CD4-positive, alpha-beta memory T cell (primary cell): ENCODE measurements around the gene NDFIP1. TPM values are rescaled to one million over a fixed set of nuclear protein-coding genes. Genes with fewer than 3 reads are reported as not detected.

Source experiments
- CTCF ChIA-PET: fragments of 350-600 bp; sonication (Branson Sonifier 250); formaldehyde crosslinking; loops from one replicate; lab custom pipeline; 2021; ENCODE audit warnings: inconsistent platforms; ENCODE audit not compliant: partially characterized antibody; lab: Charles Lee
- POLR2A ChIA-PET: fragments of 350-600 bp; sonication (Branson Sonifier 250); formaldehyde crosslinking; loops from one replicate; lab custom pipeline; 2021; ENCODE audit not compliant: partially characterized antibody; lab: Charles Lee
- DNase-seq, 5 donors: peaks; one replicate each; pipeline versions ENCODE4 v3.0.0 to v3.0.0-alpha.2; 2020 to 2022; ENCODE audit warnings: mixed read lengths in 1 of 5
- H3K27ac ChIP-seq: one replicate; pipeline ENCODE4 v1.7.0; 2013; ENCODE audit warnings: low read depth, low read length
- H3K27me3 ChIP-seq: 2 replicates; pipeline ENCODE4 v1.7.0; 2013; ENCODE audit warnings: mild to moderate bottlenecking, low read length, moderate library complexity; ENCODE audit not compliant: insufficient read depth
- H3K36me3 ChIP-seq: 2 replicates; pipeline ENCODE4 v1.7.0; 2013; ENCODE audit warnings: mild to moderate bottlenecking, low read length, moderate library complexity; ENCODE audit not compliant: insufficient read depth
- H3K4me1 ChIP-seq: 2 replicates; pipeline ENCODE4 v1.7.0; 2013; ENCODE audit warnings: mild to moderate bottlenecking, low read length, moderate library complexity; ENCODE audit not compliant: insufficient read depth
- H3K4me3 ChIP-seq, 2 donors: one replicate each; pipeline ENCODE4 v1.7.0; 2013; ENCODE audit warnings: low read length in 2 of 2, mild to moderate bottlenecking in 1 of 2
- H3K9me3 ChIP-seq, 2 donors: one replicate each; pipeline ENCODE4 v1.7.0; 2013; ENCODE audit warnings: low read length in 2 of 2, control low read depth in 1 of 2; ENCODE audit not compliant: control insufficient read depth in 1 of 2
- H3K27ac Mint-ChIP-seq, 7 donors: one replicate each; pipeline ENCODE4 v1.8.0; 2020 to 2021; ENCODE audit warnings: mixed read lengths in 7 of 7, mild to moderate bottlenecking in 6 of 7, inconsistent platforms in 3 of 7, moderate library complexity in 3 of 7
- H3K27me3 Mint-ChIP-seq, 2 donors: one replicate each; pipeline ENCODE4 v1.8.0; 2020 to 2021; ENCODE audit warnings: mixed read lengths in 2 of 2
- H3K36me3 Mint-ChIP-seq, 2 donors: one replicate each; pipeline ENCODE4 v1.8.0; 2020 to 2021; ENCODE audit warnings: mixed read lengths in 2 of 2, inconsistent platforms in 1 of 2, mild to moderate bottlenecking in 1 of 2
- H3K4me1 Mint-ChIP-seq, 4 donors: one replicate each; pipeline ENCODE4 v1.8.0; 2020 to 2021; ENCODE audit warnings: mixed read lengths in 4 of 4, mild to moderate bottlenecking in 1 of 4
- H3K4me3 Mint-ChIP-seq, 8 donors: one replicate each; pipeline ENCODE4 v1.8.0; 2020 to 2021; ENCODE audit warnings: mixed read lengths in 8 of 8, mild to moderate bottlenecking in 7 of 8, moderate library complexity in 6 of 8, inconsistent platforms in 3 of 8
- H3K9me3 Mint-ChIP-seq, 8 donors: one replicate each; pipeline ENCODE4 v1.8.0; 2020 to 2021; ENCODE audit warnings: mixed read lengths in 8 of 8, mild to moderate bottlenecking in 5 of 8, inconsistent platforms in 3 of 8, moderate library complexity in 1 of 8
- intact Hi-C: fragments of 100-400 bp; cut with micrococcal nuclease; formaldehyde crosslinking; loops from one replicate; pipeline ENCODE4 v1.15.1; 2023
- polyA plus RNA-seq, 2 donors: library from polyadenylated mRNA; unstranded; fragments of 300-500 nt; fragmentation: Illumina TruSeq; gene quantifications; one replicate each; pipeline ENCODE4 v1.2.3, GENCODE V29; 2021
- total RNA-seq, 2 experiments: library from RNA; stranded (reverse); gene quantifications; one replicate each; pipeline ENCODE4 v1.2.3, GENCODE V29; 2021

Gene NDFIP1, protein sequence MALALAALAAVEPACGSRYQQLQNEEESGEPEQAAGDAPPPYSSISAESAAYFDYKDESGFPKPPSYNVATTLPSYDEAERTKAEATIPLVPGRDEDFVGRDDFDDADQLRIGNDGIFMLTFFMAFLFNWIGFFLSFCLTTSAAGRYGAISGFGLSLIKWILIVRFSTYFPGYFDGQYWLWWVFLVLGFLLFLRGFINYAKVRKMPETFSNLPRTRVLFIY
- total RNA-seq (10 to 100 TPM; 73.8 to 78.4 TPM), polyA plus RNA-seq (10 to 100 TPM; 70.0 to 98.3 TPM)

DNA sequence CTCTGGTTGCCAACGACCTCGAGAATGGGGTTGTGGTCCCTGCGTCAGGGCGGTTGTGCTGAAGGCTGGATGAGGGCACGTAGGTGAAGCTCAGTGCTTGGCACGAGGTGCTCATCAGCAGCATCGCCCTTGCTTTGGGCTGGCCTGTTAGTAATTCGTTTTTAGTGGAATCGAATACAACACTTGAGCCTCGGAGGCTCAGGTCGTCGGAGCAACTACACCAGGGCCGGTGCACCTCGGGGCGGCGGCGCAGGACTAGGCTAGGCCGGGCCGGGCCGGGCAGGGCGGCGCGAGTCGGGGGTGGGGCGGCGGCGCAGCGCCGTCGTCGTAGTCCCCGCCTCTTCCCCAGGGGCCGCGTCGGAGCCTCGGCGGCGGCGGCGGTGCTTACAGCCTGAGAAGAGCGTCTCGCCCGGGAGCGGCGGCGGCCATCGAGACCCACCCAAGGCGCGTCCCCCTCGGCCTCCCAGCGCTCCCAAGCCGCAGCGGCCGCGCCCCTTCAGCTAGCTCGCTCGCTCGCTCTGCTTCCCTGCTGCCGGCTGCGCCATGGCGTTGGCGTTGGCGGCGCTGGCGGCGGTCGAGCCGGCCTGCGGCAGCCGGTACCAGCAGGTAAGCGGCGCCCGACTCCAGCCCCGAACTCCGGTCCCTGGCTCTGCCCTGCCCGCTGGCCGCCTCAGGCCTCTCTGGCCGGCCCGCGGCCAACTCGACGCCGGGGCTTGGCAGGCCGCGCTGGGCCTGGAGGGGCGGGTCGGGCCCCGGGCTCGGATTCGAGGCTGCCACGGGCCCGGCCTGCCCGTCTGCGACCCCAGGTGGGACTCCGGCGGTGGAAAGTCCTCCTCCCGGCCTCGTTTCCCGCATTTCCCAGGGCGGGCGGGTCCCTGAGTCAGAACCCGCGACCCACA, at the start of gene NDFIP1:
TSS of gene NDFIP1 (plus strand) at position 348 of the 899 bp plus-strand sequence. CDS start at position 544, 196 bp downstream.
- Histone ChIP-seq H3K4me1 (peaks cover 71% of the 10 kb centered on the region), H3K36me3 (no peaks in the 10 kb centered on the region), H3K4me3 (peak within 1 kb of the TSS; percentile 78 to 80), H3K9me3 (no peaks in the 10 kb centered on the region), H3K27ac (peak within 1 kb of the TSS; percentile 95), H3K27me3 (no peaks in the 10 kb centered on the region)
- CTCF ChIA-PET, result interaction anchor here (0.7 to 5.9 kb wide), 21 partner anchors 10 to 472 kb away, joined by 3 to 93 read pairs (median 4); partner anchors contain the start of genes GNPDA1, HDAC3, RELL2 and RNF14
- peak within 1 kb of the TSS; percentile 95 to 99 (median 99) for H3K27ac Mint-ChIP-seq
- peak within 1 kb of the TSS; percentile 94 to 100 (median 96) for H3K4me3 Mint-ChIP-seq
- H3K9me3 Mint-ChIP-seq, result no peaks in the 10 kb centered on the region
- H3K4me1 Mint-ChIP-seq, result peaks cover 46 to 76% (median 56%) of the 10 kb centered on the region in 4 donors
- H3K36me3 Mint-ChIP-seq, result peaks cover 9 to 26% of the 10 kb centered on the region in 2 donors
- intact Hi-C loops, result loop anchor here (1.0 to 2.0 kb wide), 7 partner anchors 13 to 248 kb away; partner anchors contain the start of gene RNF14
- H3K27me3 Mint-ChIP-seq, result no peaks in the 10 kb centered on the region
- POLR2A ChIA-PET, result interaction anchor here (0.5 to 4.4 kb wide), 29 partner anchors 9 to 894 kb away, joined by 3 to 96 read pairs (median 5); partner anchors contain the start of genes GNPDA1 and RNF14
- peak; percentile 84 to 90 (median 88) for DNase-seq

DNA sequence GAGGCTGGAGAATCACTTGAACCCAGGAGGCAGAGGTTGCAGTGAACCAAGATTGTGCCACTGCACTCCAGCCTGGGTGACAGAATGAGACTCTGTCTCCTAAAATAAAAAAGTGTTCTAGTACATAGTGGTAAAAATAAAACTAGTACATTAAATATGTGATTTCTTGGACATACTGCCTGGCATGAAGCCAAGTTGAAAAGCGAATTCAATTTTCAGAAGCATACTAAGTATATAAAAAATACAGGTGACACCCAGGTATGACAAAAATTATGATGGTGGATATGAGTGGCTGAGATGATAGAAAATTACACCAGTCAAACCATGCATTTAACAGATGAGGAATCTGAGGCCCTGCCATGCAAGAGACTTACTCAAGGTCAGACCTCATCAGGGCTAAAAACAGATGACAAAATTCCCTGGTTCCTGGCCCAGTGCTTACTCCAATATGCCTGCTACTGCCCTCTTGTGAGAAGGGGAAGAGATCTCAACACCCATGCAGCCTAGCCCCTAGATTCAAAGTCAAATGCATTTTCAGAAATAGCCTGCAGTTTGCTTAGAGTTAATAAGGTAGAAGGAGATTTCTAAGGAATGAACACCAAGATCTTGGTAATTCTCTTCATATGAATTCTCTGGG, 49.2 kb upstream of the NDFIP1 start:
- Histone ChIP-seq H3K27ac (no peak overlapping the region), H3K9me3 (no peaks in the 10 kb centered on the region), H3K27me3 (no peaks in the 10 kb centered on the region), H3K4me3 (no peak overlapping the region), H3K4me1 (peaks cover 14% of the 10 kb centered on the region), H3K36me3 (no peaks in the 10 kb centered on the region)
- no peak for DNase-seq
- H3K4me3 Mint-ChIP-seq, result no peak overlapping the region
- intact Hi-C loops, result no loop called here
- H3K27ac Mint-ChIP-seq, result no peak overlapping the region
- H3K4me1 Mint-ChIP-seq, result peaks cover 8 to 14% (median 10%) of the 10 kb centered on the region in 4 donors
- no peaks in the 10 kb centered on the region for H3K9me3 Mint-ChIP-seq
- H3K27me3 Mint-ChIP-seq, result no peaks in the 10 kb centered on the region
- ChIA-PET CTCF (no interaction called here), POLR2A (no interaction called here)
- no peaks in the 10 kb centered on the region for H3K36me3 Mint-ChIP-seq

DNA sequence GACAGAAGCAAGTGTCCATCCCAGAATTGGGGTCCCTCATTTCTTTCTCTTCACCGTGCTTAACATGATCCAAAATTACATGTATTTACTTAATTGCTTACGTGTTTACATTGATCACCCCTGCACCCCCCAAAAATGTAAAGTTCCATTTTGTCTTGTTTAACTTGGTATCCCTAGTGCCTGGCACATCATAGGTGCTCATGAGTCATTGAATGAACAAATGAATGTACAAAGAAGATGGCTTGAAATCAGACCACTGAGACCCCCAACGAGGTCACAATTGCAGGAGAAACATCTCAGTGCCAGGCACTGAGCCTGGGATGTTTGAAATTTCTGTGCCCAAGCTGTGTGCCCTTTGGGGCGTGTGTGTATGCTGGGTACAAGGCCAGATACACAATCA, 45.2 kb upstream of the NDFIP1 start:
- CTCF ChIA-PET, result interaction anchor here (0.8 to 1.3 kb wide), 3 partner anchors 46 to 73 kb away, joined by 3 to 7 read pairs (median 3); partner anchors contain the start of gene GNPDA1
- Mint-ChIP-seq H3K36me3 (no peaks in the 10 kb centered on the region), H3K4me3 (peak overlapping the region in 7 of 8 donors; percentile 17 to 82 (median 55))

DNA sequence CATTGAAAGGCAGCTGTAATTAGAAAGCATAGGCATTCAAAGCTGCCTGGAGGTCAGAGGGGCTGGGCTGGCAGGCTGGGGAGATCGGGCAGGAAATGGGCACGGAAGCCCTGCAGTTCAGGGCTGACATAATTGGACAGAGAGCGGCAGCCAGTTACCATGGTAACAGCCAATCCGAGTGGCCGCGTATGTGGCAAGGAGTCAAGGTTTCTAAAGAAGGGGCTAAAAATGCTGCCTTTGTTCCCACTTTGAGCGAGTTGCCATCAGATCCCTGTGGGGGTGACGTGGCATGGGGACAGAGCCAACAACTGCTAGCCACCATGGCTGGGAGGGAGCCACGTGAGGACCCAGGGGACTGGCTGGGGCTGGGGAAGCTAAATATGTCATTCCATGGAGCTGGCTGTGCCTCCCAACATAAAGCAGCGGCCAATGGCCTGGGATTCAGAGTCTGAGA, 44.7 kb upstream of the NDFIP1 start:
- ChIA-PET POLR2A (interaction anchor here (0.6 to 1.7 kb wide), 7 partner anchors 31 to 1362 kb away, joined by 3 to 6 read pairs (median 4); no protein-coding TSS in a partner anchor), CTCF (interaction anchor here (1.0 to 1.3 kb wide), 2 partner anchors 73 to 81 kb away, joined by 4 to 7 read pairs; no protein-coding TSS in a partner anchor)
- Histone ChIP-seq H3K27me3 (no peaks in the 10 kb centered on the region), H3K36me3 (no peaks in the 10 kb centered on the region), H3K9me3 (no peaks in the 10 kb centered on the region), H3K4me1 (peaks cover 14% of the 10 kb centered on the region), H3K4me3 (no peak overlapping the region), H3K27ac (no peak overlapping the region)
- Mint-ChIP-seq H3K27ac (peak overlapping the region in 6 of 7 donors; percentile 4 to 79 (median 44)), H3K4me1 (peaks cover 8 to 14% (median 10%) of the 10 kb centered on the region in 4 donors), H3K27me3 (no peaks in the 10 kb centered on the region), H3K4me3 (peak overlapping the region; percentile 17 to 82 (median 52)), H3K36me3 (no peaks in the 10 kb centered on the region), H3K9me3 (no peaks in the 10 kb centered on the region)
- DNase-seq, result peak in 4 of 5 donors; percentile 11 to 40 (median 34)
- intact Hi-C loops, result no loop called here

More for the DNA sequence above, 45.2 kb upstream of the NDFIP1 start:
- peaks cover 14% of the 10 kb centered on the region for H3K4me1 ChIP-seq
- H3K4me3 ChIP-seq, result no peak overlapping the region
- Mint-ChIP-seq H3K9me3 (no peaks in the 10 kb centered on the region), H3K4me1 (peaks cover 8 to 14% (median 10%) of the 10 kb centered on the region in 4 donors), H3K27ac (peak overlapping the region in 5 of 7 donors; percentile 13 to 79 (median 68)), H3K27me3 (no peaks in the 10 kb centered on the region)
- H3K27ac ChIP-seq, result no peak overlapping the region
- DNase-seq, result no peak
- H3K9me3 ChIP-seq, result no peaks in the 10 kb centered on the region
- POLR2A ChIA-PET, result interaction anchor here (0.9 to 1.7 kb wide), 4 partner anchors 42 to 47 kb away, joined by 3 to 6 read pairs (median 4); no protein-coding TSS in a partner anchor
- H3K36me3 ChIP-seq, result no peaks in the 10 kb centered on the region
- H3K27me3 ChIP-seq, result no peaks in the 10 kb centered on the region
- intact Hi-C loops, result no loop called here

DNA sequence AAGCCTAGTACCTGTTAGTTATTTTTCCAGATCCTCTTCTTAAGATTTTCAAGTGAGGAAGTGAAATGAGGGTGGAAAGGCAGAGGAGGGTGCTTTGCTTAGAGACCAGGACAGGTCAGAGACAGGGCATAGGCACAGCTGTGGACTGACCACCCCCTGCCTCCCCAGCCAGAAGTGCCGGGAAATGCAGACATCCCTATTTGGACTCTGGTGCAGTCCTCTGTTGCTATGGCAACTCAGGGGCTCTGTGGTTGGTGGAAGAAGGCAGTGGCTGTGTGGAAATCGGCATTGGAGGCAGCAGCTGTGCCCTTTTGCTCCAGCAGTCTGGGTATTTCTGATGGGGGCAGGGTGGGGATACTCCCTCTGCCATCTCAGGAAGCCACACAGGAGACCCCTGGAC, 43.3 kb upstream of the NDFIP1 start:
- Mint-ChIP-seq H3K4me3 (no peak overlapping the region), H3K27me3 (no peaks in the 10 kb centered on the region), H3K36me3 (no peaks in the 10 kb centered on the region), H3K9me3 (no peaks in the 10 kb centered on the region), H3K4me1 (peaks cover 8 to 15% (median 11%) of the 10 kb centered on the region in 4 donors), H3K27ac (peak overlapping the region in 1 of 7 donors; percentile 48)
- intact Hi-C loops, result no loop called here
- no peak overlapping the region for H3K27ac ChIP-seq
- H3K9me3 ChIP-seq, result no peaks in the 10 kb centered on the region
- no peak overlapping the region for H3K4me3 ChIP-seq
- POLR2A ChIA-PET, result interaction anchor here (1.4 to 1.5 kb wide), 2 partner anchors 30 to 51 kb away, joined by 4 read pairs; no protein-coding TSS in a partner anchor
- CTCF ChIA-PET, result no interaction called here
- no peaks in the 10 kb centered on the region for H3K36me3 ChIP-seq
- no peaks in the 10 kb centered on the region for H3K27me3 ChIP-seq
- H3K4me1 ChIP-seq, result peaks cover 14% of the 10 kb centered on the region
- DNase-seq, result no peak

DNA sequence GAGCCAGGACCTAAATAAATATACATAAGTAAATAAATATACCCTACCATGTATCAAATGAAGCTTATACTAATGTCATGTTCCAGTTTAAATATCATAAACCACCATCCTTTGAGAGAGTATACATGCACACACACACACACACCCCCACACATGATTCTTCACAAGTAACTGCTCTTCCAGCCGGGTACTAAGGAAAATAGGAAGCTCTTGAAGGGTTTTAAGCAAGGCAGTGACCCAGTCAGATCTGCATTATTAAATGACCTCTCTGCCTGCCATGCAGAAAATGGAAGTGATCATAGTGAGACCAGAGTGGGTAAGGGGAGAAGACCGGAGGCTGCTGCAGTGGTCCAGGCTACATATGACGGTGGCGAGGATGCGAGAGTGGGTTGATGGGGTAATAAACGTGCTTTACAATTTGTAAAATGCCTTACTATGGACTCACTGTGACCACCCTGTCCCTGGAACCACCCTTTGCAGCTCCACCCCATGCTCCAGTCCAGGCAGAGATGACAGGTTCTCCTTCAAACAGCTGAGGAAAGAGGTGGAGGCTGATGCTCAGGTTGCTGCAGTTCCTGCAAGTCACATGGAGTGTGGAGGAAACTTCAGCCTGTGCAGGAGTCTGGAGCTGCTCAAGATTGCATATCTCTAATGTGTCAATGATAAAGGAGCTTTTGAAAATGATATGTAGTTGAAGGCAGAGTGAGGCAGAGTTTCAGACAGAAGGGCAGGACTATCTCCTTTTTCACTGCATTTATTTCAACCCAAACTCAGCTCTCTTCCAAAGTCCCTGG, 38.8 kb upstream of the NDFIP1 start:
- Mint-ChIP-seq H3K4me1 (peaks cover 5 to 12% (median 7%) of the 10 kb centered on the region in 4 donors), H3K4me3 (no peak overlapping the region), H3K27ac (peak overlapping the region in 1 of 7 donors; percentile 44), H3K9me3 (no peaks in the 10 kb centered on the region), H3K27me3 (no peaks in the 10 kb centered on the region), H3K36me3 (no peaks in the 10 kb centered on the region)
- CTCF ChIA-PET, result interaction anchor here (0.8 to 1.9 kb wide), 3 partner anchors 9 to 53 kb away, joined by 3 to 6 read pairs (median 3); no protein-coding TSS in a partner anchor
- Histone ChIP-seq H3K36me3 (no peaks in the 10 kb centered on the region), H3K27ac (no peak overlapping the region), H3K9me3 (no peaks in the 10 kb centered on the region), H3K27me3 (no peaks in the 10 kb centered on the region), H3K4me1 (no peaks in the 10 kb centered on the region), H3K4me3 (no peak overlapping the region)
- intact Hi-C loops, result no loop called here
- POLR2A ChIA-PET, result interaction anchor here (0.8 to 1.2 kb wide), 2 partner anchors 26 to 41 kb away, joined by 3 read pairs; no protein-coding TSS in a partner anchor
- no peak for DNase-seq
